ENCODE data around the gene CTNS.

CTNS gene

DNA sequence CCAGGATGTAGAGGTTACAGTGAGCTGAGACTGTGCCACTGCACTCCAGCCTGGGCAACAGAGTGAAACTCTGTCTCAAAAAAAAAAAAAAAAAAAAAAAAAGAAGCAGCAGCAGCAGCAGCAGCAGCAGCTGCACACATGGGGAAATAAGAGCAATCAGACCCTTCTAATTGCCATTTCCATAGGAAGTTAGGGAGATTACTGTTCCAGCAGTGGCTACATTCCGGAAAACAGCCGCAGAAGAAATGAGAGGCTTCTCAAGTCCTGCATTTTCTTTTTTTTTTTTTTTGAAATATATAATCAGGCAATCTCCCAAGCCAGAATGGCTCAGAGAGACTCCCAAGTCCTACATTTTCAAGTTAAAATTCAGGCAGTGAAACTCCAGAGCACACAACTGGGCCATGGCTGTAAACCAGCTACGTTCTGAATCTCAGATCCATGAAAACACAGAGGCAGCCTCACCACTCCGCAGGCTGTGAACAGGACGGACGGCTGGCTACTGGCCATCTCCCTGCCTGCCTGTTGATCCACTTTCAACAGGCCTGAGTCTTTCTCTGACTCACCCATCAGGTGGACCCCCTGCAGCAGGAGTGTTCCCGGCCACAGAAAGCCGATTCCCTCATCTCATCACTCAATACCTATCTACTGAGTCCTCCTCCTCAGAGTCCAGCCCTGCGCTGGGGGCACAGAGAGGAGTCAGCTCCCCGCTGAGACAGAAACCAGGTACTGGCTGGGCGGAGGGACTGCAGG is 42.3 kb upstream of the CTNS start:
- H3K27ac ChIP-seq (ENCODE audit: insufficient read depth in 1 of 2, low read depth in 1 of 2, low read length in 2 of 2, poor library complexity in 1 of 2, severe bottlenecking in 2 of 2), result no peak overlapping the region
- ChIA-PET POLR2A (no interaction called here), CTCF (no interaction called here)
- H3K4me1 ChIP-seq (ENCODE audit: control extremely low read depth in 1 of 4, control insufficient read depth in 4 of 4, insufficient read depth in 4 of 4, low read length in 3 of 4), result no peaks in the 10 kb centered on the region
- no peak for DNase-seq
- no peaks in the 10 kb centered on the region for H3K27me3 ChIP-seq (replicated peaks in 2 of 5; ENCODE audit: control insufficient read depth in 4 of 5, insufficient read depth in 5 of 5, low read length in 4 of 5)
- peaks cover 0 to 24% (median 13%) of the 10 kb centered on the region in 4 experiments for H3K36me3 ChIP-seq (ENCODE audit: control insufficient read depth in 4 of 4, insufficient read depth in 4 of 4, low read length in 3 of 4)
- H3K9me3 ChIP-seq (ENCODE audit: control extremely low read depth in 1 of 5, control insufficient read depth in 4 of 5, insufficient read depth in 2 of 5, low read depth in 1 of 5, low read length in 4 of 5), result no peaks in the 10 kb centered on the region
- no peak overlapping the region for H3K4me3 ChIP-seq (ENCODE audit: control insufficient read depth in 1 of 7, extremely low read depth in 1 of 7, insufficient read depth in 4 of 7, low read depth in 2 of 7, low read length in 6 of 7)
- 88% methylated on average over 6 of the region's 11 CpGs for WGBS (ENCODE audit: insufficient coverage)

GRCh38 chr17:3594976-3595375 is 41.6 kb upstream of the CTNS start:
- WGBS (ENCODE audit: insufficient coverage), result 96% methylated on average over 15 of the region's 15 CpGs

GRCh38 chr17:3596804-3597464 is 39.6 kb upstream of the CTNS start:
- Histone ChIP-seq H3K27ac (ENCODE audit: insufficient read depth in 1 of 2, low read depth in 1 of 2, low read length in 2 of 2, poor library complexity in 1 of 2, severe bottlenecking in 2 of 2) (no peak overlapping the region), H3K4me1 (ENCODE audit: control extremely low read depth in 1 of 4, control insufficient read depth in 4 of 4, insufficient read depth in 4 of 4, low read length in 3 of 4) (no peaks in the 10 kb centered on the region), H3K27me3 (replicated peaks in 2 of 5; ENCODE audit: control insufficient read depth in 4 of 5, insufficient read depth in 5 of 5, low read length in 4 of 5) (no peaks in the 10 kb centered on the region), H3K36me3 (ENCODE audit: control insufficient read depth in 4 of 4, insufficient read depth in 4 of 4, low read length in 3 of 4) (peaks cover 0 to 12% (median 0%) of the 10 kb centered on the region in 4 experiments), H3K4me3 (ENCODE audit: control insufficient read depth in 1 of 7, extremely low read depth in 1 of 7, insufficient read depth in 4 of 7, low read depth in 2 of 7, low read length in 6 of 7) (no peak overlapping the region), H3K9me3 (ENCODE audit: control extremely low read depth in 1 of 5, control insufficient read depth in 4 of 5, insufficient read depth in 2 of 5, low read depth in 1 of 5, low read length in 4 of 5) (no peaks in the 10 kb centered on the region)
- DNase-seq, result no peak
- 95% methylated on average over 26 of the region's 27 CpGs for WGBS (ENCODE audit: insufficient coverage)
- CTCF ChIA-PET, result interaction anchor here (1.0 kb wide), 1 partner anchor 51 kb away, joined by 3 read pairs; no protein-coding TSS in a partner anchor
- POLR2A ChIA-PET, result no interaction called here

More at GRCh38 chr17:3594976-3595375, 41.6 kb upstream of the CTNS start:
- Histone ChIP-seq H3K36me3 (ENCODE audit: control insufficient read depth in 4 of 4, insufficient read depth in 4 of 4, low read length in 3 of 4) (peaks cover 0 to 20% (median 6%) of the 10 kb centered on the region in 4 experiments), H3K27ac (ENCODE audit: insufficient read depth in 1 of 2, low read depth in 1 of 2, low read length in 2 of 2, poor library complexity in 1 of 2, severe bottlenecking in 2 of 2) (no peak overlapping the region), H3K4me1 (ENCODE audit: control extremely low read depth in 1 of 4, control insufficient read depth in 4 of 4, insufficient read depth in 4 of 4, low read length in 3 of 4) (no peaks in the 10 kb centered on the region), H3K4me3 (ENCODE audit: control insufficient read depth in 1 of 7, extremely low read depth in 1 of 7, insufficient read depth in 4 of 7, low read depth in 2 of 7, low read length in 6 of 7) (no peak overlapping the region), H3K27me3 (replicated peaks in 2 of 5; ENCODE audit: control insufficient read depth in 4 of 5, insufficient read depth in 5 of 5, low read length in 4 of 5) (no peaks in the 10 kb centered on the region), H3K9me3 (ENCODE audit: control extremely low read depth in 1 of 5, control insufficient read depth in 4 of 5, insufficient read depth in 2 of 5, low read depth in 1 of 5, low read length in 4 of 5) (no peaks in the 10 kb centered on the region)
- DNase-seq, result no peak
- ChIA-PET CTCF (no interaction called here), POLR2A (no interaction called here)

DNA sequence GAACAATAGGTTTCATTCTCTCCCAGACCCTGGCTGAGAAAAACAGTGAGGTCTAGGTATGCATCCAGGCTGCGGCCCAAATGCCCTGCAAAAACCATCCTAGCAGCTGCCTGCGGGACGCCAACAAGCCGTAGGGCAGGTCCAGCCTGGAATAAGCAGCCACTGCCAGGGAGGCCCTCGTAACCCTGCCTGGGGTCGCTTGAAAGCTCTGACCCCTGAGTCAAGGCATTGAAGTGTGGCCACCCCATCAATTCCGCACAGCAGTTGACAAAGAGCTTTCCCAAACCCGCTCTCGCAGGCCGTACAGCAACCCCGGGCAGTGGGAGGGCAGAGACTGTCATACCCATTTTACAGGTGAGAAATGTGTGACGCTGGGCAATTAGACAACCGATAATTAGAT is 38.5 kb upstream of the CTNS start:
- DNase-seq, result no peak
- peaks cover 0 to 12% (median 2%) of the 10 kb centered on the region in 4 experiments for H3K36me3 ChIP-seq (ENCODE audit: control insufficient read depth in 4 of 4, insufficient read depth in 4 of 4, low read length in 3 of 4)
- no peaks in the 10 kb centered on the region for H3K4me1 ChIP-seq (ENCODE audit: control extremely low read depth in 1 of 4, control insufficient read depth in 4 of 4, insufficient read depth in 4 of 4, low read length in 3 of 4)
- CTCF ChIA-PET, result no interaction called here
- WGBS (ENCODE audit: insufficient coverage), result 94% methylated on average over 13 of the region's 13 CpGs
- H3K9me3 ChIP-seq (ENCODE audit: control extremely low read depth in 1 of 5, control insufficient read depth in 4 of 5, insufficient read depth in 2 of 5, low read depth in 1 of 5, low read length in 4 of 5), result no peaks in the 10 kb centered on the region
- no peaks in the 10 kb centered on the region for H3K27me3 ChIP-seq (replicated peaks in 2 of 5; ENCODE audit: control insufficient read depth in 4 of 5, insufficient read depth in 5 of 5, low read length in 4 of 5)
- H3K4me3 ChIP-seq (ENCODE audit: control insufficient read depth in 1 of 7, extremely low read depth in 1 of 7, insufficient read depth in 4 of 7, low read depth in 2 of 7, low read length in 6 of 7), result no peak overlapping the region
- no peak overlapping the region for H3K27ac ChIP-seq (ENCODE audit: insufficient read depth in 1 of 2, low read depth in 1 of 2, low read length in 2 of 2, poor library complexity in 1 of 2, severe bottlenecking in 2 of 2)
- POLR2A ChIA-PET, result no interaction called here

GRCh38 chr17:3600529-3601205 is 35.9 kb upstream of the CTNS start:
- Histone ChIP-seq H3K36me3 (ENCODE audit: control insufficient read depth in 4 of 4, insufficient read depth in 4 of 4, low read length in 3 of 4) (peaks cover 1 to 13% (median 5%) of the 10 kb centered on the region in 4 experiments), H3K9me3 (ENCODE audit: control extremely low read depth in 1 of 5, control insufficient read depth in 4 of 5, insufficient read depth in 2 of 5, low read depth in 1 of 5, low read length in 4 of 5) (no peaks in the 10 kb centered on the region), H3K4me1 (ENCODE audit: control extremely low read depth in 1 of 4, control insufficient read depth in 4 of 4, insufficient read depth in 4 of 4, low read length in 3 of 4) (no peaks in the 10 kb centered on the region), H3K4me3 (ENCODE audit: control insufficient read depth in 1 of 7, extremely low read depth in 1 of 7, insufficient read depth in 4 of 7, low read depth in 2 of 7, low read length in 6 of 7) (no peak overlapping the region), H3K27me3 (replicated peaks in 2 of 5; ENCODE audit: control insufficient read depth in 4 of 5, insufficient read depth in 5 of 5, low read length in 4 of 5) (no peaks in the 10 kb centered on the region), H3K27ac (ENCODE audit: insufficient read depth in 1 of 2, low read depth in 1 of 2, low read length in 2 of 2, poor library complexity in 1 of 2, severe bottlenecking in 2 of 2) (no peak overlapping the region)
- CTCF ChIA-PET, result no interaction called here
- no peak for DNase-seq
- WGBS (ENCODE audit: insufficient coverage), result 97% methylated on average over 14 of the region's 15 CpGs
- POLR2A ChIA-PET, result no interaction called here

DNA sequence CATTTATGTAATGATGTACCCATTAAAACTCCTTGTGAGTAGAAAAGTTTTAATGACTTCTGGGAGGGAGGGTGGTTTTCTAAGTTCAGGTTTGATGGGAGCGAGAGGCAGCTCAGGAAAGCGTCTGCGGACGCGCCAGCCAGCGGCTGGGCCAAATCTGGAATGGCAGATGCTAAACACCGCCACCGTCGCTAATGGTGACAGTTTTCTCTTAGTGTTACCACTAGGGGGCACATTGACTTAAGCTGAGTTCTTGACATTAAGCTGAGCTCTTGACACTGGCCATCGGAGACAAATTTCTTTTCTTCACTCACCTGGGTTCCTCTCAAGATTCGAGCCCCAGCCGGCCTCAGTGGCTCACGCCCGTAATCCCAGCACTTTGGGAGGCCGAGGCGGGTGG is 34.1 kb upstream of the CTNS start:
- WGBS (ENCODE audit: insufficient coverage), result 87% methylated on average over 14 of the region's 16 CpGs
- CTCF ChIA-PET, result interaction anchor here (0.6 to 1.3 kb wide), 4 partner anchors 12 to 44 kb away, joined by 3 to 6 read pairs (median 4); no protein-coding TSS in a partner anchor
- Histone ChIP-seq H3K27me3 (replicated peaks in 2 of 5; ENCODE audit: control insufficient read depth in 4 of 5, insufficient read depth in 5 of 5, low read length in 4 of 5) (no peaks in the 10 kb centered on the region), H3K27ac (ENCODE audit: insufficient read depth in 1 of 2, low read depth in 1 of 2, low read length in 2 of 2, poor library complexity in 1 of 2, severe bottlenecking in 2 of 2) (no peak overlapping the region), H3K9me3 (ENCODE audit: control extremely low read depth in 1 of 5, control insufficient read depth in 4 of 5, insufficient read depth in 2 of 5, low read depth in 1 of 5, low read length in 4 of 5) (no peaks in the 10 kb centered on the region), H3K4me3 (ENCODE audit: control insufficient read depth in 1 of 7, extremely low read depth in 1 of 7, insufficient read depth in 4 of 7, low read depth in 2 of 7, low read length in 6 of 7) (no peak overlapping the region), H3K36me3 (ENCODE audit: control insufficient read depth in 4 of 4, insufficient read depth in 4 of 4, low read length in 3 of 4) (peaks cover 5 to 16% (median 10%) of the 10 kb centered on the region in 4 experiments), H3K4me1 (ENCODE audit: control extremely low read depth in 1 of 4, control insufficient read depth in 4 of 4, insufficient read depth in 4 of 4, low read length in 3 of 4) (no peaks in the 10 kb centered on the region)
- peak; percentile 34 to 64 (median 60) for DNase-seq
- POLR2A ChIA-PET, result no interaction called here
